ENCODE data around the gene TPM4. TPM values are rescaled to one million over a fixed set of nuclear protein-coding genes. Genes with fewer than 3 reads are reported as not detected.

Gene TPM4
- total RNA-seq, 4 donors from 2014 or later: 229 to 393 (median 299) TPM

- TF ChIP-seq, protein P1, sequence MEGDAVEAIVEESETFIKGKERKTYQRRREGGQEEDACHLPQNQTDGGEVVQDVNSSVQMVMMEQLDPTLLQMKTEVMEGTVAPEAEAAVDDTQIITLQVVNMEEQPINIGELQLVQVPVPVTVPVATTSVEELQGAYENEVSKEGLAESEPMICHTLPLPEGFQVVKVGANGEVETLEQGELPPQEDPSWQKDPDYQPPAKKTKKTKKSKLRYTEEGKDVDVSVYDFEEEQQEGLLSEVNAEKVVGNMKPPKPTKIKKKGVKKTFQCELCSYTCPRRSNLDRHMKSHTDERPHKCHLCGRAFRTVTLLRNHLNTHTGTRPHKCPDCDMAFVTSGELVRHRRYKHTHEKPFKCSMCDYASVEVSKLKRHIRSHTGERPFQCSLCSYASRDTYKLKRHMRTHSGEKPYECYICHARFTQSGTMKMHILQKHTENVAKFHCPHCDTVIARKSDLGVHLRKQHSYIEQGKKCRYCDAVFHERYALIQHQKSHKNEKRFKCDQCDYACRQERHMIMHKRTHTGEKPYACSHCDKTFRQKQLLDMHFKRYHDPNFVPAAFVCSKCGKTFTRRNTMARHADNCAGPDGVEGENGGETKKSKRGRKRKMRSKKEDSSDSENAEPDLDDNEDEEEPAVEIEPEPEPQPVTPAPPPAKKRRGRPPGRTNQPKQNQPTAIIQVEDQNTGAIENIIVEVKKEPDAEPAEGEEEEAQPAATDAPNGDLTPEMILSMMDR (IDR thresholded peaks at IDR 0.05; ENCODE audit: low read depth): no peak
Measured at GRCh38 chr19:16111160-16111908, 35.0 kb downstream of the TPM4 start, which contains the start of gene RAB8A. RAB8A (plus strand) TSS chr19:16111889; CDS start chr19:16111902, 13 bp downstream.

- TF ChIP-seq, protein P1 (IDR thresholded peaks at IDR 0.05; ENCODE audit: low read depth): no peak
Measured at GRCh38 chr19:16111909-16112752, 35.8 kb downstream of the TPM4 start.

GRCh38 chr19:16112778-16113177 lies 36.5 kb downstream of the TPM4 start:
- TF ChIP-seq, protein P1 (IDR thresholded peaks at IDR 0.05; ENCODE audit: low read depth): no peak

DNA sequence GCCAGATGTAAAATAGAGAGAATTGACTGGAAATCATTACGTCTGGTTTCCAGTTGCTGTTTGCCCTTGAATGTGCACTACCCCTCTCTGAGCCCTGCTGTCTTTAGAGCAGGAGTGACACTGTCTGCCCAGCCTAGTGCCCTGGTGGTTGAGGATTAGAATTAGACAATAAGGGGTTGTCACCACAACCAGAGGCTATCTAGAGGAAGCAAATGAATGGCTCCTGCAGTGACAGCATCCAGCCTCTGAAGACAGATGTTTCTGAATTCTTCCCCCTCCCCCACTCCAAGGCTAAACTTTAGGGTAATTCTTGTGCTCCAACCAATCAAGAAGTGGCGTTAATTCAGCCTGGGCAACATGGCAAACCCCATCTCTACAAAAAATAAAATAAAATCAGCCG lies 37.4 kb downstream of the TPM4 start:
- TF ChIP-seq, protein P1 (IDR thresholded peaks at IDR 0.05; ENCODE audit: low read depth): no peak

DNA sequence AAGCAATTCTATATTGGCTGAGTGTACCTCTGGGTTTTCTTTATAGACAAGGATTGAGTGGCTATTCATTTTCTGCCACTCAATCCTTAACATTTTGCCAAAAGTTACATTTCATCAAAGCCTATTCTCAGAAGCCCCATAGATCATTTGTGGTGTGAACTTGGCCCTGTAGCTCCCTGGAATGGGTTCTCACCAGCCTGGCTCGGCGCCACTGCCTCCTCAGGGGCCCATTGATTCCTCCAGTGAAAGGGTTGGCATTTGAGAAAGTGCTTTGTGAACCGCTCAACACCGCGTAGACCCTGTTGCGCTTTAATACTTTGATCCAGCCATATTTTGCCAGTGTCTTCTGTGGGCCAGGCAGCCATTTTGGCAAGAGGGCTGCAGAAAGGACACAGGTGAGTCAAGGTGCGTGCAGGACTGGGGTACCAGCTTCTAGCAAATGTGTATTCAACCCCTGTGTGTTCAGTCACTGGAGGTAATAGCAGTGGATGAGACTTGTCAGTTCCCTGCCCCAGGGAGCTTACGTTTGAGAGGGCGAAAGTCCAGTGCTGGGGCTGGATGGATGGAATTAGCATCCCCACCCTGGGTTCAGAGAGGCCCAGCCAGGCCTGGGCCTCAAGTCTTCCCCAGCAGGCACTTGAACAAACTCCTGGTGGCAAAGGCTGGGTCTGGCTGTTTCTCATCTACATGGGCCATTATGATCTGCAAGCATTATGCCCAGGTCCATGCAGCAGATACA lies 39.2 kb downstream of the TPM4 start:
- TF ChIP-seq, protein P1 (IDR thresholded peaks at IDR 0.05; ENCODE audit: low read depth): no peak

DNA sequence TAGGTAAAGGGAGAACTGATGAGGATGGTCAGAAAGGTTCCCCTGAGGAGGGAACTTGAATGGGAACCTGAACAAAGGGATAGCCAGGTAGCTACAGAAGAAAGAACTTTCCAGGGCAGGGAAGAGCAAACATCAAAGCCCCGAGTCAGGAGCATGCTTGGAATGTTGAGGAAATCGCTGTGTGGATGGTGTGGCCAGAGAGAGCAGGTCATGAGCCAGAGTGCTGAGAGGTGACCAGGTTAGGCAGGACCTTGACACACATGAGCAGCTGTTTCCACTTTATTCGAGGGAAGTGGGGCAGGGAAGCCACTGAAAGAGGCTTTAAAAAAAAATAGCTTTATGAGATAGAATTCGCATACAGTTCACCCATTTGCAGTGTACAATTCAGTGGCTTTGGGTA lies 39.8 kb downstream of the TPM4 start:
- TF ChIP-seq, protein P1 (IDR thresholded peaks at IDR 0.05; ENCODE audit: low read depth): no peak

Measured in subcutaneous adipose tissue (tissue), 4 donors.